A549 (cell line): ENCODE measurements around the gene PDE4C.
A peak's percentile ranks its signal among the peaks of the same experiment; 100 is the strongest.

Experiments
- BCL3 ChIP-seq: fragments of >200 bp; sonication (Bioruptor Twin); formaldehyde crosslinking; IDR thresholded peaks from 3 replicates; pipeline ENCODE4 v1.6.1; 2016
- CTCF ChIP-seq: fragments of >200 bp; sonication (Bioruptor Twin); formaldehyde crosslinking; IDR thresholded peaks from 3 replicates; pipeline ENCODE4 v1.5.1; 2016
- MAZ ChIP-seq: fragments of 150-350 bp; IDR thresholded peaks from 2 replicates; pipeline ENCODE4 v1.6.1; 2014; ENCODE audit warnings: antibody characterized with exemption, low read depth, low read length, borderline replicate concordance
- POLR2A ChIP-seq: IDR thresholded peaks from 2 replicates; pipeline ENCODE4 v1.6.1; 2012; ENCODE audit warnings: mild to moderate bottlenecking, low read length
- RARB ChIP-seq: fragments of 250-450 bp; sonication (Bioruptor Pico); IDR thresholded peaks from 2 replicates; pipeline ENCODE4 v1.8.0; 2021; ENCODE audit warnings: mild to moderate bottlenecking, moderate library complexity
- RFX5 ChIP-seq: fragments of 450-650 bp; IDR thresholded peaks from 2 replicates; pipeline ENCODE4 v1.7.1; 2014; ENCODE audit warnings: antibody characterized with exemption, mild to moderate bottlenecking, moderate library complexity
- ZNF302 ChIP-seq: fragments of 250-450 bp; sonication (Bioruptor Pico); IDR thresholded peaks from 2 replicates; pipeline ENCODE4 v1.9.0; 2021; ENCODE audit warnings: inconsistent platforms, mild to moderate bottlenecking, moderate library complexity

GRCh38 chr19:18229474-18229873 is 3.2 kb upstream of the PDE4C start:
- TF ChIP-seq RARB (CRISPR knock-in tag) (no peak), CTCF (peak; percentile 40), RFX5 (no peak), BCL3 (no peak), MAZ (no peak), POLR2A (no peak), ZNF302 (CRISPR knock-in tag) (no peak)
